Measurements from ENCODE around the gene COP1. TPM values are rescaled to one million over a fixed set of nuclear protein-coding genes. Genes with fewer than 3 reads are reported as not detected.

Gene COP1
- total and polyA plus RNA-seq, 10 of the 15 experiments (the other 5 are each of a cell fraction or from before 2014, with no cell fraction given), result 17.7 to 49.9 (median 38.7) TPM

- no peak for TF ChIP-seq IRF4 (IDR thresholded peaks at IDR 0.05; ENCODE audit: low read depth, low read length)
- TF ChIP-seq NFIC (IDR thresholded peaks at IDR 0.05; ENCODE audit: low read depth, low read length), result no peak
- TF ChIP-seq MEF2A (IDR thresholded peaks at IDR 0.05; ENCODE audit: insufficient read depth, low read depth, low read length), result no peak
- TF ChIP-seq ZBTB33 (IDR thresholded peaks at IDR 0.05), result no peak
- peak; percentile 98 for TF ChIP-seq PML (IDR thresholded peaks at IDR 0.05; ENCODE audit: low read length)
- TF ChIP-seq ETV6 (conservative IDR thresholded peaks at IDR 0.05 in 1 of 2, IDR thresholded peaks at IDR 0.05 in 1 of 2; ENCODE audit: borderline replicate concordance in 1 of 2, low read depth in 1 of 2), result peak in 1 of 2 experiments; percentile 78; a peak in 2 of 4 replicates
- TF ChIP-seq RUNX3 (IDR thresholded peaks at IDR 0.05; ENCODE audit: low read length), result peak; percentile 64
- peak; percentile 70 for TF ChIP-seq NR2F1 (conservative IDR thresholded peaks at IDR 0.05)
- peak; percentile 53 for TF ChIP-seq HDGF (IDR thresholded peaks at IDR 0.05)
- peak; percentile 56; the same call in 1 of the 2 replicates for TF ChIP-seq SMARCA5 (IDR thresholded peaks at IDR 0.05)
- TF ChIP-seq TCF3 (IDR thresholded peaks at IDR 0.05; ENCODE audit: borderline replicate concordance, insufficient read depth, low read depth, low read length), result peak; percentile 59; the same call in 1 of the 2 replicates
- TF ChIP-seq NFXL1 (IDR thresholded peaks at IDR 0.05; ENCODE audit: borderline replicate concordance), result no peak
- TF ChIP-seq TARDBP (IDR thresholded peaks at IDR 0.05; ENCODE audit: borderline replicate concordance), result peak; percentile 75
- TF ChIP-seq, protein P1, sequence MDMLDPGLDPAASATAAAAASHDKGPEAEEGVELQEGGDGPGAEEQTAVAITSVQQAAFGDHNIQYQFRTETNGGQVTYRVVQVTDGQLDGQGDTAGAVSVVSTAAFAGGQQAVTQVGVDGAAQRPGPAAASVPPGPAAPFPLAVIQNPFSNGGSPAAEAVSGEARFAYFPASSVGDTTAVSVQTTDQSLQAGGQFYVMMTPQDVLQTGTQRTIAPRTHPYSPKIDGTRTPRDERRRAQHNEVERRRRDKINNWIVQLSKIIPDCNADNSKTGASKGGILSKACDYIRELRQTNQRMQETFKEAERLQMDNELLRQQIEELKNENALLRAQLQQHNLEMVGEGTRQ (IDR thresholded peaks at IDR 0.05; ENCODE audit: borderline replicate concordance, low read depth, low read length), result no peak
- TF ChIP-seq IKZF2 (IDR thresholded peaks at IDR 0.05), result peak; percentile 26 to 51; a peak in 2 of 4 replicates
- TF ChIP-seq E4F1 (IDR thresholded peaks at IDR 0.05; ENCODE audit: borderline replicate concordance, partially characterized antibody), result no peak
- peak; percentile 96 for TF ChIP-seq SIN3A (IDR thresholded peaks at IDR 0.05; ENCODE audit: low read depth, low read length)
- TF ChIP-seq BCL11A (IDR thresholded peaks at IDR 0.05; ENCODE audit: low read depth, low read length), result 0 out of 2 replicates have a peak, but pooled peaks have one; percentile 3
- TF ChIP-seq IKZF1 (conservative IDR thresholded peaks at IDR 0.05), result peak; percentile 94
- no peak for TF ChIP-seq MTA2 (IDR thresholded peaks at IDR 0.05; ENCODE audit: low read depth)
- peak; percentile 90 for TF ChIP-seq ZNF384 (IDR thresholded peaks at IDR 0.05; ENCODE audit: borderline replicate concordance, low read depth, low read length)
- no peak for TF ChIP-seq RAD21 (IDR thresholded peaks at IDR 0.05; ENCODE audit: insufficient read depth, low read depth, low read length)
Observed at GRCh38 chr1:176206961-176207902, at the start of gene COP1 (continued).
